GM23248 (cell line): ENCODE results near the gene RHPN2.

Experiments
- EZH2 ChIP-seq: fragments of 200-600 bp; sonication (generic); IDR thresholded peaks from 2 replicates; pipeline ENCODE4 v1.6.1; 2018; ENCODE audit warnings: antibody characterized with exemption, mild to moderate bottlenecking; ENCODE audit not compliant: insufficient read depth, poor library complexity, severe bottlenecking
- EZH2phosphoT487 ChIP-seq: fragments of 200-600 bp; sonication (generic); IDR thresholded peaks from 2 replicates; pipeline ENCODE4 v1.6.1; 2018; ENCODE audit warnings: antibody characterized with exemption, moderate library complexity, mild to moderate bottlenecking, low read depth; ENCODE audit not compliant: insufficient read depth

DNA sequence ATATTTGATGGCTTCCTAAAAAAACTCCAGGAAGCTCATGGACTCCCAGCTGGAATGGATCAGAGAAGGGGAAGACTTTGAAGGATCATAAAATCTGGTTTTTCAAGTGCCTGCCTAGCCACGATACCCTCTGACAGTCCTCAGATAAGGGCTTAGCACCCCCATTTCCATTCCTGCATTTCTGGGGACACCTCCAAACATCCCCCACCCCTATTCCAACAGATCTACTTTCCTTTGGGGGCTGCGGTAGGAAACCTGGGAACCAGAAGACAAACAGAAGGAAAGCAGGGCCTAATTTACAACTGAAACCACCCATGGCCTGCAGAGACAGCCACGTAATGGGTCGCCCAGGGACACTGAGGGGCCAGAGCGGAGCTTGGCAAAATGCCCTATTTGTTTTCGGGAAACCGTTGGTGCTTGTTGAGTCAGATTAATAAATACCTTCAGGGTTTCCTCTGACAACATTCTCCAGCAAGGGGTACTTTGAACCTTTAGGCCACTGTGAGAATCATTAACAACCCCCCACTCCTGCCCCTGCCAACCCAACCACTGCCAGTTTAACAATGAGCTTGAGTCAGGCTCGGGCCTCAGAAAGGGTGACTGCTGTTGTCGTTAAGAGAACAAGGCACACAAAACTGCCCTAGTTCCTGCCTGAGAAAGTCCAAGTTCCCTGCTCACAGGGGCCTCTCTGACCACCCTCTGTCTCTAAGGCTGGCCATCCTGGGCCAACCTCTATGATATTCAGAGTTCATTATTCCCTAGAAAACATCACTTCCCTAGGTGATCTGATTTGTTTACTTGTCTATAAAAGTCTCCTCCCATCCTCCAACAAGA lies 23.5 kb downstream of the RHPN2 start:
- TF ChIP-seq EZH2phosphoT487 (no peak), EZH2 (no peak)
